ENCODE data around the gene TMEM205.

DNA sequence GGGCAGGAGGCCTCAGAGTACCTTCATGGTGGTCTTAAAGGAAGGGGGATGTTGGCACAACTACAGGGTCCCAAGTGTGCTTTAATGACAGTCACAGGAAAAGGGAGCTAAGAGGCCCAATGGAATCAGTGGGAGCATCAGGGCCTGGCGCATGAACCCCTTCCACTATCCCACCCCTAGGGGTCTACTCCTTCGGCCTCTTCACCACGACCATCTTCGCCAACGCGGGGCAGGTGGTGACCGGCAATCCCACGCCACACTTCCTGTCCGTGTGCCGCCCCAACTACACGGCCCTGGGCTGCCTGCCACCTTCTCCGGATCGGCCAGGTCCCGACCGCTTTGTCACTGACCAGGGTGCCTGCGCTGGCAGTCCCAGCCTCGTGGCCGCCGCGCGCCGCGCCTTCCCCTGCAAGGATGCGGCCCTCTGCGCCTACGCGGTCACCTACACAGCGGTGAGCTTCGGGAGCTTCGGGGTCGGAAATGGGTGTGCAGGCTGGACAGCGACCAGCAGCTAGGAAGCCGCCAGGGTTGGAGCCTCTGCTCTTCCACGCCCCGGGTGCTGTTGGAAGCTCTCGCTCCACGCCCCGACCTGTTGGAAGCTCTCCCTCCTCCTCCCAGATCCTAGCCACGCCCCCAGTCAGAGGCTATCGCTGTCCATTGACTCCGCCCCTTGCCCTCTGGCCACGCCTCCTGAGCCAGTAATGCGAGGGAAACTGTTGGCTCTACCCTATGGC lies 15.1 kb upstream of the TMEM205 start:
- TF ChIP-seq, protein P1, sequence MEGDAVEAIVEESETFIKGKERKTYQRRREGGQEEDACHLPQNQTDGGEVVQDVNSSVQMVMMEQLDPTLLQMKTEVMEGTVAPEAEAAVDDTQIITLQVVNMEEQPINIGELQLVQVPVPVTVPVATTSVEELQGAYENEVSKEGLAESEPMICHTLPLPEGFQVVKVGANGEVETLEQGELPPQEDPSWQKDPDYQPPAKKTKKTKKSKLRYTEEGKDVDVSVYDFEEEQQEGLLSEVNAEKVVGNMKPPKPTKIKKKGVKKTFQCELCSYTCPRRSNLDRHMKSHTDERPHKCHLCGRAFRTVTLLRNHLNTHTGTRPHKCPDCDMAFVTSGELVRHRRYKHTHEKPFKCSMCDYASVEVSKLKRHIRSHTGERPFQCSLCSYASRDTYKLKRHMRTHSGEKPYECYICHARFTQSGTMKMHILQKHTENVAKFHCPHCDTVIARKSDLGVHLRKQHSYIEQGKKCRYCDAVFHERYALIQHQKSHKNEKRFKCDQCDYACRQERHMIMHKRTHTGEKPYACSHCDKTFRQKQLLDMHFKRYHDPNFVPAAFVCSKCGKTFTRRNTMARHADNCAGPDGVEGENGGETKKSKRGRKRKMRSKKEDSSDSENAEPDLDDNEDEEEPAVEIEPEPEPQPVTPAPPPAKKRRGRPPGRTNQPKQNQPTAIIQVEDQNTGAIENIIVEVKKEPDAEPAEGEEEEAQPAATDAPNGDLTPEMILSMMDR (IDR thresholded peaks at IDR 0.05; ENCODE audit: borderline replicate concordance, extremely low read depth, low read length, poor library complexity, severe bottlenecking), result no peak
- TF ChIP-seq EZH2 (IDR thresholded peaks at IDR 0.05; ENCODE audit: borderline replicate concordance, low read depth, low read length, severe bottlenecking), result no peak
